ENCODE data around the gene TBC1D26.
"Not testable (repeated sequence)": the region's sequence is repeated elsewhere in the genome, so short reads cannot be mapped to it uniquely, and the experiment has no call there.

Gene TBC1D26

GRCh38 chr17:15741624-15742023 is 9.5 kb downstream of the TBC1D26 start:
- in situ Hi-C loops (cut with HindIII; ENCODE audit: low pct_ligation_motif_present, low pct_unique_long_range_greater_than_20kb, low sequenced_read_pairs) = no loop called here

GRCh38 chr17:15742051-15742795 is 10.1 kb downstream of the TBC1D26 start:
- DNase-seq = no peak
- in situ Hi-C loops (cut with HindIII; ENCODE audit: low pct_ligation_motif_present, low pct_unique_long_range_greater_than_20kb, low sequenced_read_pairs) = no loop called here

More at GRCh38 chr17:15741624-15742023, 9.5 kb downstream of the TBC1D26 start:
- no peak for DNase-seq

- in situ Hi-C loops (cut with HindIII; ENCODE audit: low pct_ligation_motif_present, low pct_unique_long_range_greater_than_20kb, low sequenced_read_pairs) = no loop called here
These were observed 10.8 kb downstream of the TBC1D26 start for GRCh38 chr17:15742921-15743320.

GRCh38 chr17:15744074-15744676 is 12.1 kb downstream of the TBC1D26 start:
- in situ Hi-C loops (cut with HindIII; ENCODE audit: low pct_ligation_motif_present, low pct_unique_long_range_greater_than_20kb, low sequenced_read_pairs) = no loop called here
- no peak for DNase-seq

More at GRCh38 chr17:15742921-15743320, 10.8 kb downstream of the TBC1D26 start:
- no peak for DNase-seq

GRCh38 chr17:15744885-15745284 is 12.8 kb downstream of the TBC1D26 start:
- in situ Hi-C loops (cut with HindIII; ENCODE audit: low pct_ligation_motif_present, low pct_unique_long_range_greater_than_20kb, low sequenced_read_pairs) = no loop called here
- peak; percentile 81 for DNase-seq

GRCh38 chr17:15749403-15749802 is 17.3 kb downstream of the TBC1D26 start:
- DNase-seq; in situ Hi-C loops (cut with HindIII; ENCODE audit: low pct_ligation_motif_present, low pct_unique_long_range_greater_than_20kb, low sequenced_read_pairs): not testable (repeated sequence)

GRCh38 chr17:15768865-15769533 is 36.9 kb downstream of the TBC1D26 start:
- in situ Hi-C loops (cut with HindIII; ENCODE audit: low pct_ligation_motif_present, low pct_unique_long_range_greater_than_20kb, low sequenced_read_pairs); DNase-seq: not testable (repeated sequence)

GRCh38 chr17:15770679-15771078 is 38.6 kb downstream of the TBC1D26 start:
- in situ Hi-C loops (cut with HindIII; ENCODE audit: low pct_ligation_motif_present, low pct_unique_long_range_greater_than_20kb, low sequenced_read_pairs); DNase-seq: not testable (repeated sequence)

GRCh38 chr17:15776871-15777270 is 44.8 kb downstream of the TBC1D26 start:
- DNase-seq = no peak
- in situ Hi-C loops (cut with HindIII; ENCODE audit: low pct_ligation_motif_present, low pct_unique_long_range_greater_than_20kb, low sequenced_read_pairs) = no loop called here

GRCh38 chr17:15777297-15777696 is 45.2 kb downstream of the TBC1D26 start:
- in situ Hi-C loops (cut with HindIII; ENCODE audit: low pct_ligation_motif_present, low pct_unique_long_range_greater_than_20kb, low sequenced_read_pairs) = no loop called here
- DNase-seq = no peak

GRCh38 chr17:15777717-15778116 is 45.6 kb downstream of the TBC1D26 start:
- in situ Hi-C loops (cut with HindIII; ENCODE audit: low pct_ligation_motif_present, low pct_unique_long_range_greater_than_20kb, low sequenced_read_pairs) = no loop called here
- no peak for DNase-seq

- in situ Hi-C loops (cut with HindIII; ENCODE audit: low pct_ligation_motif_present, low pct_unique_long_range_greater_than_20kb, low sequenced_read_pairs) = no loop called here
- no peak for DNase-seq
These were observed 47.0 kb downstream of the TBC1D26 start for GRCh38 chr17:15779119-15779518.

GRCh38 chr17:15780188-15780587 is 48.1 kb downstream of the TBC1D26 start:
- no peak for DNase-seq
- in situ Hi-C loops (cut with HindIII; ENCODE audit: low pct_ligation_motif_present, low pct_unique_long_range_greater_than_20kb, low sequenced_read_pairs) = no loop called here

- in situ Hi-C loops (cut with HindIII; ENCODE audit: low pct_ligation_motif_present, low pct_unique_long_range_greater_than_20kb, low sequenced_read_pairs) = no loop called here
- DNase-seq = no peak
These were observed 50.8 kb downstream of the TBC1D26 start for GRCh38 chr17:15782866-15783265.

GRCh38 chr17:15783461-15783860 is 51.4 kb downstream of the TBC1D26 start:
- in situ Hi-C loops (cut with HindIII; ENCODE audit: low pct_ligation_motif_present, low pct_unique_long_range_greater_than_20kb, low sequenced_read_pairs) = no loop called here
- DNase-seq = no peak

GRCh38 chr17:15784351-15784750 is 52.3 kb downstream of the TBC1D26 start:
- DNase-seq; in situ Hi-C loops (cut with HindIII; ENCODE audit: low pct_ligation_motif_present, low pct_unique_long_range_greater_than_20kb, low sequenced_read_pairs): not testable (repeated sequence)

- in situ Hi-C loops (cut with HindIII; ENCODE audit: low pct_ligation_motif_present, low pct_unique_long_range_greater_than_20kb, low sequenced_read_pairs); DNase-seq: not testable (repeated sequence)
These were observed 55.4 kb downstream of the TBC1D26 start for GRCh38 chr17:15787363-15788075.

GRCh38 chr17:15788365-15788764 is 56.3 kb downstream of the TBC1D26 start:
- DNase-seq; in situ Hi-C loops (cut with HindIII; ENCODE audit: low pct_ligation_motif_present, low pct_unique_long_range_greater_than_20kb, low sequenced_read_pairs): not testable (repeated sequence)
